Peyer's patch (tissue), 4 donors: ENCODE data around the gene BCAS1.

Source experiments
- CTCF ChIP-seq, 6 experiments: fragments of 450-650 bp in 4 of 6; fragments of 200-600 bp in 2 of 6; sonication (generic) in 1 of 6; IDR thresholded peaks; one replicate each; pipeline ENCODE4 v1.5.1; 2017 to 2019; ENCODE audit warnings: antibody characterized with exemption in 6 of 6, mild to moderate bottlenecking in 3 of 6, moderate library complexity in 1 of 6
- POLR2A ChIP-seq, 2 donors: fragments of 450-650 bp; IDR thresholded peaks; one replicate each; pipeline ENCODE4 v1.5.1; 2017; ENCODE audit warnings: antibody characterized with exemption in 2 of 2, mild to moderate bottlenecking in 2 of 2, moderate library complexity in 2 of 2

DNA sequence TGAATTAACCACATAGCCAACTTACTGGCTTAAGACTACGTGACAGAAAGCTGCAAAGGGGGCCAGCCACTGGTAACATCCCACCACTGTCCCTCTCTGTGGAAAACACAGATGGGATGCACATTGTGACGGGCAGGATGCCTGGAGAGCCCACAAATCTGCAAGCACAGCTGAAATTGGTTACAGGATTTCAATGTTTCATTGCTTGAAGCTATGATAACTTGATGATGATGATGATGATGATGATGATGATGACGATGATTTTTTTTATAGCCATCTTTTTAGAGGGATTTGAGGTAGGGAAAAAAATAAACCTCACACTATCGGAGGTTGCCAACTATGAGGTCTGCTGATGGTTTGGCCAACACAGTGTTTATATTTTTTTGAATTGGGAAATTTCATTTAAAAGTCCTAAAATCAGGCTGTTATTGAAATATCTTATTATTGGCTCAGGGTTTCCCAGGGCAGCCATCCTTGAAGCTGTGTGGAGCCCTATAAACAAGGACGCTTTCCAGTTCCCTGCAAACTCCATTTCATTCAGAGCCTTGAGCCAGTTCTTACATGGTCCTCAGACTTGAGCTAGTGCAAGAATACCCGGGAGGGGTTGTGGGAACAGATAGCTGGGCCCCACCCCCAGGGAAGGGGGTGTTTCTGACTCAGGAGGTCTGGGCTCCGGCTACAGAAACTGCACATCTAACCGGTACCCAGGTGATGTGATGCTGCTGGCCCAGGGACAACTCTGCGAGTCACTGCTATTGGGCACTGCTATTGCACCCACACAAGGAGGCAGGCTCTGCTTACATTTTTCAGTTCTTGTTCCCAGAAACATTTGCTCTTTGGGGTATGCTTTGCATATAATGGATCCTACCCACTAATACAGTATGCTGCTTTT, 27.1 kb downstream of the BCAS1 start:
- TF ChIP-seq POLR2A (IDR thresholded peaks at IDR 0.05) (no peak), CTCF (IDR thresholded peaks at IDR 0.05) (no peak)
